HCT116 (cell line): ENCODE results near the gene SNF8. TPM values are rescaled to one million over a fixed set of nuclear protein-coding genes. Genes with fewer than 3 reads are reported as not detected.

Source experiments
- ATAC-seq: fragments of 200-7000 bp; cut with Tn5 transposase; 2 replicates; pipeline ENCODE4 v1.9.1; 2020; ENCODE audit warnings: mild to moderate bottlenecking, moderate library complexity
- BruUV-seq: library from RNA; stranded (reverse); fragments of 400-500 nt; replicated peaks from 2 replicates; lab custom pipeline; 2021; lab: Mats Ljungman, UMichigan
- CTCF ChIA-PET: fragments of 300-600 bp; sonication (Branson Sonifier 250); formaldehyde crosslinking; loops from one replicate; lab custom pipeline; 2021; ENCODE audit warnings: antibody characterized with exemption; lab: Charles Lee
- POLR2A ChIA-PET: fragments of 300-600, 350-600 bp; sonication (Branson Sonifier 250); formaldehyde crosslinking; loops from one replicate; lab custom pipeline; 2021; ENCODE audit warnings: antibody characterized with exemption; lab: Charles Lee
- RAD21 ChIA-PET, 2 experiments: fragments of 300-600 bp; sonication (Branson Sonifier 250); formaldehyde crosslinking; loops; one replicate each; lab custom pipeline; 2023; ENCODE audit warnings: low total read pairs in 2 of 2; ENCODE audit not compliant: uncharacterized antibody in 2 of 2, unreplicated experiment in 2 of 2, low non-redundant PET in 1 of 2; lab: Charles Lee
- DNase-seq: peaks from one replicate; pipeline ENCODE4 v3.0.0-alpha.2; 2010; ENCODE audit warnings: low read depth, low spot score
- H2AFZ ChIP-seq: fragments of 200-600 bp; shearing (Covaris generic), sonication (generic); 2 replicates; pipeline ENCODE4 v1.6.1; 2017; ENCODE audit warnings: low read depth, mixed run types, mixed read lengths, antibody characterized with exemption, low read length; ENCODE audit not compliant: poor library complexity, severe bottlenecking
- H3K27ac ChIP-seq: 2 replicates; pipeline ENCODE4 v1.5.1; 2012; ENCODE audit warnings: low read depth, low read length
- H3K27me3 ChIP-seq: fragments of 200-600 bp; sonication (generic); 2 replicates; pipeline ENCODE4 v1.6.1; 2016; ENCODE audit warnings: mixed run types, low read length, mixed read lengths; ENCODE audit not compliant: insufficient read depth
- H3K36me3 ChIP-seq, 2 experiments: fragments of 200-500 bp in 1 of 2; fragments of 200-600 bp in 1 of 2; sonication (Bioruptor generic) in 1 of 2; sonication (generic) in 1 of 2; 2 replicates each; pipeline versions ENCODE4 v1.5.1 to v1.6.1; 2014 to 2016; ENCODE audit warnings: low read length in 2 of 2, inconsistent platforms in 1 of 2, mixed read lengths in 1 of 2, mixed run types in 1 of 2; ENCODE audit not compliant: insufficient read depth in 2 of 2, control insufficient read depth in 1 of 2
- H3K4me1 ChIP-seq, 2 experiments: fragments of 200-600 bp in 1 of 2; sonication (generic) in 1 of 2; 2 replicates each; pipeline versions ENCODE4 v1.5.1 to v1.6.1; 2012 to 2017; ENCODE audit warnings: low read length in 2 of 2, inconsistent platforms in 1 of 2, mild to moderate bottlenecking in 1 of 2, mixed read lengths in 1 of 2, mixed run types in 1 of 2, moderate library complexity in 1 of 2; ENCODE audit not compliant: insufficient read depth in 2 of 2, control insufficient read depth in 1 of 2
- H3K4me2 ChIP-seq: fragments of 200-600 bp; sonication (generic); 2 replicates; pipeline ENCODE4 v1.6.1; 2017; ENCODE audit warnings: mixed run types, low read length, mixed read lengths
- H3K4me3 ChIP-seq, 2 experiments: fragments of 200-600 bp in 1 of 2; sonication (generic) in 1 of 2; replicated peaks in 1 of 2; 2 replicates each; pipeline ENCODE4 v1.5.1; 2011 to 2016; ENCODE audit warnings: low read length in 2 of 2, control low read depth in 1 of 2, low read depth in 1 of 2, mild to moderate bottlenecking in 1 of 2, mixed read lengths in 1 of 2, mixed run types in 1 of 2
- H3K79me2 ChIP-seq: fragments of 200-600 bp; sonication (generic); 2 replicates; pipeline ENCODE4 v1.6.1; 2017; ENCODE audit warnings: mild to moderate bottlenecking, mixed run types, low read length, moderate library complexity, mixed read lengths; ENCODE audit not compliant: insufficient read depth
- H3K9ac ChIP-seq: fragments of 200-600 bp; sonication (generic); 2 replicates; pipeline ENCODE4 v1.6.1; 2016; ENCODE audit warnings: low read length, mixed read lengths
- H3K9me2 ChIP-seq: fragments of 200-600 bp; sonication (generic), shearing (Covaris generic); 2 replicates; pipeline ENCODE4 v1.6.1; 2017; ENCODE audit warnings: mixed run types, mild to moderate bottlenecking, moderate library complexity; ENCODE audit not compliant: insufficient read depth
- H3K9me3 ChIP-seq, 2 experiments: fragments of 200-500 bp in 1 of 2; fragments of 200-600 bp in 1 of 2; sonication (Bioruptor generic) in 1 of 2; sonication (generic) in 1 of 2; 2 replicates each; pipeline ENCODE4 v1.6.1; 2014 to 2017; ENCODE audit warnings: low read length in 2 of 2, mixed read lengths in 2 of 2, inconsistent platforms in 1 of 2, low read depth in 1 of 2, mild to moderate bottlenecking in 1 of 2, mixed run types in 1 of 2, moderate library complexity in 1 of 2; ENCODE audit not compliant: control insufficient read depth in 1 of 2, insufficient read depth in 1 of 2
- H4K20me1 ChIP-seq: fragments of 200-600 bp; sonication (generic), shearing (Covaris generic); 2 replicates; pipeline ENCODE4 v1.6.1; 2017; ENCODE audit warnings: mixed run types, mild to moderate bottlenecking, moderate library complexity; ENCODE audit not compliant: insufficient read depth
- ATF3 ChIP-seq: IDR thresholded peaks from 2 replicates; pipeline ENCODE4 v1.6.1; 2012
- CBX3 ChIP-seq: IDR thresholded peaks from 2 replicates; pipeline ENCODE4 v1.6.1; 2012; ENCODE audit warnings: low read depth
- CEBPB ChIP-seq: IDR thresholded peaks from 2 replicates; pipeline ENCODE4 v1.6.1; 2012; ENCODE audit warnings: low read depth
- ELF1 ChIP-seq: IDR thresholded peaks from 2 replicates; pipeline ENCODE4 v1.6.1; 2012; ENCODE audit warnings: low read depth, borderline replicate concordance
- FOSL1 ChIP-seq: IDR thresholded peaks from 2 replicates; pipeline ENCODE4 v1.6.1; 2012; ENCODE audit warnings: low read depth
- POLR2AphosphoS5 ChIP-seq: IDR thresholded peaks from 2 replicates; pipeline ENCODE4 v1.6.1; 2011; ENCODE audit warnings: mild to moderate bottlenecking, low read depth, low read length, moderate library complexity
- SP1 ChIP-seq: IDR thresholded peaks from 2 replicates; pipeline ENCODE4 v1.6.1; 2012; ENCODE audit warnings: low read depth
- SRF ChIP-seq: IDR thresholded peaks from 2 replicates; pipeline ENCODE4 v1.6.1; 2012; ENCODE audit warnings: low read depth
- TCF7L2 ChIP-seq: IDR thresholded peaks from 2 replicates; pipeline ENCODE4 v1.7.0; 2011; ENCODE audit warnings: borderline replicate concordance, inconsistent platforms; ENCODE audit not compliant: insufficient read depth, insufficient read length; ENCODE audit errors: extremely low read depth
- YY1 ChIP-seq: IDR thresholded peaks from 2 replicates; pipeline ENCODE4 v1.6.1; 2011; ENCODE audit warnings: low read length, low read depth, moderate library complexity, mild to moderate bottlenecking; ENCODE audit not compliant: insufficient replicate concordance; ENCODE audit errors: extremely low read depth
- ZNF274 ChIP-seq: fragments of 200-500 bp; sonication (Bioruptor generic); IDR thresholded peaks from 2 replicates; pipeline ENCODE4 v1.6.1; 2014; ENCODE audit warnings: mild to moderate bottlenecking, low read depth, low read length, inconsistent platforms
- intact Hi-C: fragments of 100-400 bp; cut with micrococcal nuclease; formaldehyde crosslinking; loops from 2 replicates; pipeline ENCODE4 v1.10.0; 2022
- total RNA-seq: library from RNA; stranded (reverse); gene quantifications from one replicate; pipeline ENCODE4 v1.2.1, GENCODE V29; 2021; ENCODE audit not compliant: unreplicated experiment

Gene SNF8
- total RNA-seq, 1 experiment from 2014 or later: 178 TPM

GRCh38 chr17:48929812-48930165, 14.9 kb downstream of the SNF8 start:
- Histone ChIP-seq H3K27me3 (no peaks in the 10 kb centered on the region), H2AFZ (no peak overlapping the region), H3K9me3 (no peaks in the 10 kb centered on the region), H3K4me1 (no peaks in the 10 kb centered on the region), H3K9me2 (no peaks in the 10 kb centered on the region), H3K36me3 (peaks cover 65 to 81% of the 10 kb centered on the region in 2 experiments), H4K20me1 (0 out of 2 replicates have a peak, but pooled peaks cover 8% of the 10 kb centered on the region), H3K4me3 (no peak overlapping the region), H3K79me2 (peaks cover 17% of the 10 kb centered on the region; the same call in 1 of the 2 replicates), H3K27ac (no peak overlapping the region), H3K4me2 (no peak overlapping the region), H3K9ac (no peak overlapping the region)
- no TSS peak for BruUV-seq
- DNase-seq (no peak), ATAC-seq (no peak)
- POLR2A ChIA-PET: interaction anchor here (1.2 to 1.8 kb wide), 3 partner anchors 15 to 106 kb away, joined by 3 to 5 read pairs (median 4); no protein-coding TSS in a partner anchor
- CTCF ChIA-PET: interaction anchor here (0.7 to 4.0 kb wide), 3 partner anchors 103 to 206 kb away, joined by 3 to 18 read pairs (median 3); no protein-coding TSS in a partner anchor
- intact Hi-C loops: no loop called here
- no peak for TF ChIP-seq SP1
- TF ChIP-seq POLR2AphosphoS5: 0 out of 2 replicates have a peak, but pooled peaks have one; percentile 1
- no peak for TF ChIP-seq CBX3
- TF ChIP-seq FOSL1: no peak
- no peak for TF ChIP-seq SRF
- RAD21 ChIA-PET: no interaction called here

DNA sequence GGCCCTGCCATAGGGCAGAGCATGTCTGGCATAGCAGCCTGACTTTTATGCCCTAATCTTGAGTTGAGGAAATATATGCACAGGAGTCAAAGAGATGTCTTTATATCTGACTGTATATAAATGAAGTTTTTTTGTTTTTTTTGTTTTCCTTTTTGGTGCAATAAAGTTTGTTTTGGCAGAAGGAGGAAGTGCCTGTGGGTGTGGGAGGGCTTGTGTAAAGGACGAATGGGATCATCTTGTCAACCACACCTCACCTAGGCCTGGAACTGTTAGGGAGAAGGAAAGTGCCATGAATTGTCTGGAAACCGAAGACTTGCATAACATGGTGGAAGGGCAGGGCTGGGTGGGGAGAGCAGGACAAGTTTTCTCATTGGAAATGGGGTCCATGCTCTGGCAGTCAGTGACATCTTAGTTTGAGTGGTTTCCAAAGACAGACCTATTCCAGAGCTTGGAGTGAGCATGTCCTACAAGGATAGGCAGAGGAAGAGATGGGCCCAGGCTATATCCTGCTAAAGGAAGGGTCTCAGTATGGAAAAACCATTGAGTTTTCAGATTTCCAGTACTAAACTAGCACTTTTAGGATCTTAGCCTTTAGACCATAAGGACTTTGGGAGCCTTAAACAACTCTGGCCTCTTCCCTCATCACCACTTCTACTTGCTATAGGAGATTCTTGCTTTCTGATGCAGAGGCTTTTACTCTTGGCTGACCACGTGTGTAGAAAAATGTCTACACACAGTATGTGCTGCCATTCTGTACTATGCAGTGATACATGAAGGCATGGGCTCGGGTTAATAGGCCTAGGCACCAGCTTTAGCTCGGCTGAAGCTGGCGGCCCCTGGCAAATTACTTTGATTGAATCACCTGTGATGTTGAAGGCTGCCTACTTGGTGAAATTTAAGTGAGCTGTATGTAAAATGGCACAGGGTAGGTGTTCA, 15.5 kb downstream of the SNF8 start:
- Histone ChIP-seq H3K9me3 (no peaks in the 10 kb centered on the region), H3K27ac (no peak overlapping the region), H3K36me3 (peaks cover 68 to 82% of the 10 kb centered on the region in 2 experiments), H3K9ac (no peak overlapping the region), H3K9me2 (no peaks in the 10 kb centered on the region), H4K20me1 (0 out of 2 replicates have a peak, but pooled peaks cover 8% of the 10 kb centered on the region), H3K4me3 (no peak overlapping the region), H3K27me3 (no peaks in the 10 kb centered on the region), H3K4me2 (no peak overlapping the region), H3K79me2 (peaks cover 20% of the 10 kb centered on the region; the same call in 1 of the 2 replicates), H2AFZ (no peak overlapping the region), H3K4me1 (no peaks in the 10 kb centered on the region)
- ATAC-seq (peak; percentile 23; the same call in 1 of the 2 replicates), DNase-seq (no peak)
- POLR2A ChIA-PET: interaction anchor here (1.2 to 1.8 kb wide), 3 partner anchors 16 to 107 kb away, joined by 3 to 5 read pairs (median 4); no protein-coding TSS in a partner anchor
- BruUV-seq: no TSS peak
- RAD21 ChIA-PET: no interaction called here
- TF ChIP-seq CBX3 (no peak), ATF3 (no peak), POLR2AphosphoS5 (peak; percentile 17; the same call in 1 of the 2 replicates), TCF7L2 (no peak), CEBPB (no peak), ELF1 (no peak), ZNF274 (no peak), YY1 (no peak)
- intact Hi-C loops: no loop called here
- CTCF ChIA-PET: interaction anchor here (0.7 to 4.0 kb wide), 3 partner anchors 104 to 205 kb away, joined by 3 to 18 read pairs (median 3); no protein-coding TSS in a partner anchor
